CD14-positive monocyte (primary cell): Measurements from ENCODE around the gene NFKB1. TPM values are rescaled to one million over a fixed set of nuclear protein-coding genes. Genes with fewer than 3 reads are reported as not detected.

ENCODE experiments used
- DNase-seq, 3 donors: peaks; one replicate each; pipeline ENCODE4 v3.0.0-alpha.2; 2011 to 2022
- H2AFZ ChIP-seq: 2 replicates; pipeline ENCODE4 v1.6.0; 2012; ENCODE audit warnings: mild to moderate bottlenecking, low read depth, low read length, inconsistent platforms; ENCODE audit not compliant: insufficient read depth, poor library complexity, severe bottlenecking
- H3K27ac ChIP-seq, 2 donors: 1 replicate in 1 of 2; 2 replicates in 1 of 2; pipeline ENCODE4 v1.5.1; 2012 to 2013; ENCODE audit warnings: low read length in 2 of 2, control low read depth in 1 of 2, inconsistent platforms in 1 of 2, low read depth in 1 of 2, mild to moderate bottlenecking in 1 of 2
- H3K27me3 ChIP-seq, 2 donors: one replicate each; pipeline versions ENCODE4 v1.6.0 to v1.6.1; 2011 to 2013; ENCODE audit warnings: low read length in 2 of 2; ENCODE audit not compliant: control insufficient read depth in 2 of 2, insufficient read depth in 2 of 2
- H3K36me3 ChIP-seq, 2 donors: replicated peaks in 1 of 2; 1 replicate in 1 of 2; 2 replicates in 1 of 2; pipeline versions ENCODE4 v1.5.1 to v1.6.1; 2012 to 2013; ENCODE audit warnings: low read length in 2 of 2, control low read depth in 1 of 2, inconsistent platforms in 1 of 2, mild to moderate bottlenecking in 1 of 2; ENCODE audit not compliant: insufficient read depth in 2 of 2, control insufficient read depth in 1 of 2
- H3K4me1 ChIP-seq, 2 donors: 1 replicate in 1 of 2; 2 replicates in 1 of 2; pipeline versions ENCODE4 v1.5.1 to v1.6.1; 2012 to 2013; ENCODE audit warnings: low read length in 2 of 2, control low read depth in 1 of 2, inconsistent platforms in 1 of 2, mild to moderate bottlenecking in 1 of 2, moderate library complexity in 1 of 2; ENCODE audit not compliant: insufficient read depth in 2 of 2, control insufficient read depth in 1 of 2
- H3K4me2 ChIP-seq: replicated peaks from 2 replicates; pipeline ENCODE3; 2012; ENCODE audit warnings: low read length, moderate library complexity, mild to moderate bottlenecking; ENCODE audit not compliant: poor library complexity, severe bottlenecking; ENCODE audit errors: extremely low read depth
- H3K4me3 ChIP-seq, 3 experiments: fragments of 200-600 bp in 1 of 3; sonication (generic) in 1 of 3; replicated peaks in 1 of 3; 1 replicate in 2 of 3; 2 replicates in 1 of 3; pipeline ENCODE4 v1.5.1; 2011 to 2013; ENCODE audit warnings: low read length in 3 of 3, mild to moderate bottlenecking in 3 of 3, control low read depth in 2 of 3, low read depth in 2 of 3, inconsistent platforms in 1 of 3, moderate library complexity in 1 of 3
- H3K79me2 ChIP-seq: 2 replicates; pipeline ENCODE4 v1.6.0; 2012; ENCODE audit warnings: mild to moderate bottlenecking, control low read depth, inconsistent platforms, low read length, moderate library complexity; ENCODE audit not compliant: insufficient read depth
- H3K9ac ChIP-seq: 2 replicates; pipeline ENCODE4 v1.6.0; 2017; ENCODE audit warnings: low read length, mild to moderate bottlenecking; ENCODE audit not compliant: insufficient read depth, poor library complexity, severe bottlenecking
- H3K9me3 ChIP-seq, 2 donors: replicated peaks in 1 of 2; 1 replicate in 1 of 2; 2 replicates in 1 of 2; pipeline versions ENCODE4 v1.5.1 to v1.6.1; 2012 to 2013; ENCODE audit warnings: low read length in 2 of 2, control low read depth in 1 of 2; ENCODE audit not compliant: control insufficient read depth in 1 of 2, insufficient read depth in 1 of 2
- H4K20me1 ChIP-seq: 2 replicates; pipeline ENCODE4 v1.6.0; 2012; ENCODE audit warnings: mild to moderate bottlenecking, low read length, control low read depth, moderate library complexity; ENCODE audit not compliant: insufficient read depth
- H3K27ac Mint-ChIP-seq, 7 donors: one replicate each; pipeline ENCODE4 v1.8.0; 2020; ENCODE audit warnings: mild to moderate bottlenecking in 7 of 7, mixed read lengths in 7 of 7, moderate library complexity in 6 of 7, inconsistent platforms in 2 of 7
- H3K27me3 Mint-ChIP-seq, 3 donors: one replicate each; pipeline ENCODE4 v1.8.0; 2021 to 2022; ENCODE audit warnings: low read depth in 3 of 3, mild to moderate bottlenecking in 3 of 3, mixed read lengths in 3 of 3, moderate library complexity in 3 of 3, inconsistent platforms in 1 of 3
- H3K36me3 Mint-ChIP-seq, 2 donors: one replicate each; pipeline ENCODE4 v1.8.0; 2020; ENCODE audit warnings: mixed read lengths in 2 of 2, inconsistent platforms in 1 of 2, mild to moderate bottlenecking in 1 of 2
- H3K4me1 Mint-ChIP-seq: one replicate; pipeline ENCODE4 v1.8.0; 2020; ENCODE audit warnings: mild to moderate bottlenecking, mixed read lengths
- H3K4me3 Mint-ChIP-seq, 2 donors: one replicate each; pipeline ENCODE4 v1.8.0; 2020; ENCODE audit warnings: mild to moderate bottlenecking in 2 of 2, mixed read lengths in 2 of 2, moderate library complexity in 1 of 2
- H3K9me3 Mint-ChIP-seq, 7 donors: one replicate each; pipeline ENCODE4 v1.8.0; 2020 to 2022; ENCODE audit warnings: mixed read lengths in 7 of 7, mild to moderate bottlenecking in 6 of 7, moderate library complexity in 6 of 7, inconsistent platforms in 2 of 7
- WGBS: methylation state at CpG from one replicate; pipeline ENCODE4 v1.1.5; 2013; ENCODE audit warnings: missing lambda C conversion rate; ENCODE audit not compliant: insufficient coverage; 5-methylcytosine and 5-hydroxymethylcytosine counted together
- intact Hi-C, 2 donors: fragments of 100-400 bp; cut with micrococcal nuclease; formaldehyde crosslinking; loops; one replicate each; pipeline versions ENCODE4 v1.15.0 to v1.15.1; 2023
- polyA plus RNA-seq, 3 donors: library from polyadenylated mRNA; depleted of rRNA in 1 of 3; unstranded in 2 of 3; stranded (reverse) in 1 of 3; fragments of 300-500 nt in 2 of 3; fragments of >200 nt in 1 of 3; fragmentation: Illumina TruSeq in 2 of 3; gene quantifications; 1 replicate in 2 of 3; 2 replicates in 1 of 3; pipeline ENCODE4 v1.2.3, GENCODE V29; 2012 to 2021
- TF ChIP-seq, protein P1 (sequence below): fragments of 200-600 bp; IDR thresholded peaks from one replicate; pipeline ENCODE4 v1.8.0; 2022; ENCODE audit warnings: antibody characterized with exemption, mild to moderate bottlenecking

The NFKB1 gene
- polyA plus RNA-seq, 3 donors, result 9.0 to 34.4 (median 17.8) TPM

GRCh38 chr4:102575369-102576129 is 74.4 kb downstream of the NFKB1 start:
- no peak overlapping the region for H2AFZ ChIP-seq
- H3K27ac Mint-ChIP-seq, result no peak overlapping the region
- H3K4me1 ChIP-seq, result peaks cover 4 to 13% of the 10 kb centered on the region in 2 donors
- intact Hi-C loops, result no loop called here
- TF ChIP-seq, protein P1, sequence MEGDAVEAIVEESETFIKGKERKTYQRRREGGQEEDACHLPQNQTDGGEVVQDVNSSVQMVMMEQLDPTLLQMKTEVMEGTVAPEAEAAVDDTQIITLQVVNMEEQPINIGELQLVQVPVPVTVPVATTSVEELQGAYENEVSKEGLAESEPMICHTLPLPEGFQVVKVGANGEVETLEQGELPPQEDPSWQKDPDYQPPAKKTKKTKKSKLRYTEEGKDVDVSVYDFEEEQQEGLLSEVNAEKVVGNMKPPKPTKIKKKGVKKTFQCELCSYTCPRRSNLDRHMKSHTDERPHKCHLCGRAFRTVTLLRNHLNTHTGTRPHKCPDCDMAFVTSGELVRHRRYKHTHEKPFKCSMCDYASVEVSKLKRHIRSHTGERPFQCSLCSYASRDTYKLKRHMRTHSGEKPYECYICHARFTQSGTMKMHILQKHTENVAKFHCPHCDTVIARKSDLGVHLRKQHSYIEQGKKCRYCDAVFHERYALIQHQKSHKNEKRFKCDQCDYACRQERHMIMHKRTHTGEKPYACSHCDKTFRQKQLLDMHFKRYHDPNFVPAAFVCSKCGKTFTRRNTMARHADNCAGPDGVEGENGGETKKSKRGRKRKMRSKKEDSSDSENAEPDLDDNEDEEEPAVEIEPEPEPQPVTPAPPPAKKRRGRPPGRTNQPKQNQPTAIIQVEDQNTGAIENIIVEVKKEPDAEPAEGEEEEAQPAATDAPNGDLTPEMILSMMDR, result no peak
- peaks cover 57 to 70% of the 10 kb centered on the region in 2 donors for H3K36me3 Mint-ChIP-seq
- H3K4me3 Mint-ChIP-seq, result no peak overlapping the region
- H3K79me2 ChIP-seq, result peaks cover 15% of the 10 kb centered on the region
- 100% methylated on average over 4 of the region's 6 CpGs for WGBS
- no peaks in the 10 kb centered on the region for H3K9me3 Mint-ChIP-seq
- H3K9me3 ChIP-seq, result no peaks in the 10 kb centered on the region
- H3K4me1 Mint-ChIP-seq, result peaks cover 15% of the 10 kb centered on the region
- no peak overlapping the region for H3K27ac ChIP-seq
- peaks cover 0 to 2% (median 0%) of the 10 kb centered on the region in 3 donors for H3K27me3 Mint-ChIP-seq
- H3K9ac ChIP-seq, result no peak overlapping the region
- no peak overlapping the region for H3K4me2 ChIP-seq
- no peaks in the 10 kb centered on the region for H3K27me3 ChIP-seq
- DNase-seq, result no peak
- peaks cover 40 to 48% of the 10 kb centered on the region in 2 donors for H3K36me3 ChIP-seq
- H4K20me1 ChIP-seq, result peaks cover 71% of the 10 kb centered on the region
- H3K4me3 ChIP-seq, result no peak overlapping the region

DNA sequence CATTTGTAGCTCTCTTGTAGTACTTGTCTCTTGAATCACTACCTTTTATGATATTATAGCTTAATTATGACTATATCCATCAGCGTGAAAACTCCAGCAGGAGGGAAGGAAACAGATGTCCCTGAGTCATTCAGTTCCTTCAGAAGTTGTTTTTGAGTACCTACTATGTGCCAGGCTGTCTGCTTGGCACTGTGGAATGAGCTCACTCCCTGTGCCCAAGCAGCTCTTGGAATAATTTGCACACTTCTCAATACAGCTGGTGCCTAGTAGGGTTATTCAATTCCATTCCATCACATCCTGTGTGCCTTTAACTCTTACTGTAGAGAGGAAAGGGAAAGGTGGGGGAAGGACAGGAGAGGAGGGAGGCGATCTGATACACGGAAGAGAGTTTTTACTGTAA is 77.1 kb downstream of the NFKB1 start:
- TF ChIP-seq, protein P1, result no peak
- no peak overlapping the region for H3K27ac Mint-ChIP-seq
- Histone ChIP-seq H3K27ac (no peak overlapping the region), H4K20me1 (peaks cover 59% of the 10 kb centered on the region), H3K27me3 (no peaks in the 10 kb centered on the region), H2AFZ (no peak overlapping the region), H3K4me2 (no peak overlapping the region), H3K79me2 (peaks cover 11% of the 10 kb centered on the region), H3K4me3 (no peak overlapping the region), H3K9ac (no peak overlapping the region), H3K36me3 (peaks cover 68 to 73% of the 10 kb centered on the region in 2 donors), H3K9me3 (no peaks in the 10 kb centered on the region), H3K4me1 (peaks cover 4 to 13% of the 10 kb centered on the region in 2 donors)
- H3K4me3 Mint-ChIP-seq, result no peak overlapping the region
- peaks cover 14% of the 10 kb centered on the region for H3K4me1 Mint-ChIP-seq
- peaks cover 64 to 76% of the 10 kb centered on the region in 2 donors for H3K36me3 Mint-ChIP-seq
- intact Hi-C loops, result no loop called here
- DNase-seq, result no peak
- no CpG with 5 or more reads among the region's 3 CpGs for WGBS
- H3K27me3 Mint-ChIP-seq, result peaks cover 0 to 2% (median 0%) of the 10 kb centered on the region in 3 donors
- H3K9me3 Mint-ChIP-seq, result no peaks in the 10 kb centered on the region
